Spleen (tissue), 11 donors: ENCODE data around the gene RARRES2. TPM values are rescaled to one million over a fixed set of nuclear protein-coding genes. Genes with fewer than 3 reads are reported as not detected.
A peak's percentile ranks its signal among the peaks of the same experiment; 100 is the strongest.

Source experiments
- DNase-seq: peaks from one replicate; pipeline ENCODE4 v3.0.0-alpha.2; 2020
- H3K27ac ChIP-seq, 8 donors: fragments of 200-600 bp; sonication (generic) in 7 of 8; 1 replicate in 4 of 8; 2 replicates in 4 of 8; pipeline versions ENCODE4 v1.5.0 to v1.8.0; 2016 to 2021; ENCODE audit warnings: inconsistent platforms in 4 of 8, mild to moderate bottlenecking in 4 of 8, moderate library complexity in 1 of 8
- H3K27me3 ChIP-seq, 7 donors: fragments of 200-600 bp; sonication (generic) in 6 of 7; replicated peaks in 1 of 7; 1 replicate in 4 of 7; 2 replicates in 3 of 7; pipeline versions ENCODE4 v1.5.0 to v1.8.0; 2016 to 2021; ENCODE audit warnings: inconsistent platforms in 3 of 7, mild to moderate bottlenecking in 1 of 7
- H3K36me3 ChIP-seq, 6 donors: fragments of 200-600 bp; sonication (generic) in 5 of 6; 1 replicate in 4 of 6; 2 replicates in 2 of 6; pipeline versions ENCODE4 v1.5.0 to v1.8.0; 2016 to 2021; ENCODE audit warnings: inconsistent platforms in 2 of 6
- H3K4me1 ChIP-seq, 6 donors: fragments of 200-600 bp; sonication (generic) in 5 of 6; 1 replicate in 3 of 6; 2 replicates in 3 of 6; pipeline versions ENCODE4 v1.5.0 to v1.8.0; 2016 to 2021; ENCODE audit warnings: inconsistent platforms in 3 of 6
- H3K4me3 ChIP-seq, 8 donors: fragments of 200-600 bp; sonication (generic) in 7 of 8; 1 replicate in 4 of 8; 2 replicates in 4 of 8; pipeline versions ENCODE4 v1.5.0 to v1.8.0; 2016 to 2021; ENCODE audit warnings: inconsistent platforms in 4 of 8, mild to moderate bottlenecking in 4 of 8, moderate library complexity in 2 of 8
- H3K9me3 ChIP-seq, 8 donors: fragments of 200-600 bp; sonication (generic) in 7 of 8; 1 replicate in 4 of 8; 2 replicates in 4 of 8; pipeline versions ENCODE4 v1.5.0 to v1.8.0; 2016 to 2021; ENCODE audit warnings: inconsistent platforms in 4 of 8
- POLR2A ChIP-seq, 3 donors: fragments of 450-650 bp; IDR thresholded peaks; one replicate each; pipeline ENCODE4 v1.5.1; 2017; ENCODE audit warnings: antibody characterized with exemption in 3 of 3, mild to moderate bottlenecking in 1 of 3
- POLR2AphosphoS5 ChIP-seq, 3 donors: sonication (generic); formaldehyde crosslinking; IDR thresholded peaks; one replicate each; pipeline ENCODE4 v1.5.1; 2017; ENCODE audit warnings: antibody characterized with exemption in 3 of 3
- WGBS, 5 donors: extraction: QIAGEN DNeasy Blood & Tissue Kit in 3 of 5; methylation state at CpG; one replicate each; pipeline versions ENCODE4 v1.1.5 to v1.1.7; 2013 to 2018; 5-methylcytosine and 5-hydroxymethylcytosine counted together
- intact Hi-C: fragments of 100-400 bp; cut with DNase I; formaldehyde crosslinking; loops from one replicate; pipeline ENCODE4 v1.15.0; 2023; ENCODE audit warnings: low total_unique reads
- polyA plus RNA-seq, 3 donors: library from polyadenylated mRNA; stranded (reverse); fragments of 200-250 nt; gene quantifications; one replicate each; pipeline ENCODE4 v1.2.1, GENCODE V29; 2013
- total RNA-seq, 7 donors: library from RNA; depleted of rRNA in 3 of 7; stranded (reverse); fragments of >200 nt in 3 of 7; fragmentation: NEBNext Ultra II Directional in 4 of 7; extraction: Animal tissue kit (Norgen Biotek cat#: 25700) in 4 of 7; gene quantifications; one replicate each; pipeline versions ENCODE4 v1.1.0 to v1.2.1, GENCODE V29; 2016 to 2021
- TF ChIP-seq, protein P1 (sequence below), 11 experiments: fragments of 200-600 bp in 7 of 11; fragments of 450-650 bp in 4 of 11; sonication (generic) in 4 of 11; IDR thresholded peaks in 8 of 11; conservative IDR thresholded peaks in 3 of 11; 1 replicate in 7 of 11; 2 replicates in 4 of 11; pipeline versions ENCODE4 v1.4.0 to v1.8.0; 2016 to 2021; ENCODE audit warnings: antibody characterized with exemption in 11 of 11, inconsistent platforms in 4 of 11, mild to moderate bottlenecking in 1 of 11
- donor health status: healthy with polysubstance abuse.
- donor health status: DM: no; HTN: no; CAD: no; lungs with moderate emphysema.
- donor health status: DM: no; HTN: no; CAD: no.
- donor health status: Bipolar disorder and iron deficiency.
- donor health status: healthy.
- donor health status: DM: no; HTN: no; CAD: no.
- donor health status: DM: yes; HTN: yes; CAD: no.

Gene RARRES2
- total and polyA plus RNA-seq, 10 donors = 39.7 to 292 (median 105) TPM

DNA sequence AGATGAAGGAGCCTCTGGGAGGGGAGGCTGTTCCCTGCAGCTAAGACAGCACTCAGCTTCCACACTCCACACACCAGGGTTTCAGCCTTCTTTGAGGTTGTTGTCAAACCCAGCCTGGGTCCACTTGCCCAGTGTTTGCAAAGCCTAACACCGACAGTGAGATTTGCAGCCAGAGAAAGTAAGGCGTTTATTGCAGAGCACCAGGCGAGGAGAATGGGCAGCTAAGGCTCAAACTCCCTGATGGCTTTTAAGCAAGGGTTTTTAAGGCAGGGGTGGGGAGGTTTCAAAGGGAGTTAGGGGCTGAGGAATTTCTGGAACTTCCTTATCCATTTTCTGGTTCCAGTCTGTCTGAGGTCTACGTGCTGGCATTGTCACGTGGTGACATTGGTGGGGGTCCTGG is 33.0 kb upstream of the RARRES2 start:
- TF ChIP-seq, protein P1, sequence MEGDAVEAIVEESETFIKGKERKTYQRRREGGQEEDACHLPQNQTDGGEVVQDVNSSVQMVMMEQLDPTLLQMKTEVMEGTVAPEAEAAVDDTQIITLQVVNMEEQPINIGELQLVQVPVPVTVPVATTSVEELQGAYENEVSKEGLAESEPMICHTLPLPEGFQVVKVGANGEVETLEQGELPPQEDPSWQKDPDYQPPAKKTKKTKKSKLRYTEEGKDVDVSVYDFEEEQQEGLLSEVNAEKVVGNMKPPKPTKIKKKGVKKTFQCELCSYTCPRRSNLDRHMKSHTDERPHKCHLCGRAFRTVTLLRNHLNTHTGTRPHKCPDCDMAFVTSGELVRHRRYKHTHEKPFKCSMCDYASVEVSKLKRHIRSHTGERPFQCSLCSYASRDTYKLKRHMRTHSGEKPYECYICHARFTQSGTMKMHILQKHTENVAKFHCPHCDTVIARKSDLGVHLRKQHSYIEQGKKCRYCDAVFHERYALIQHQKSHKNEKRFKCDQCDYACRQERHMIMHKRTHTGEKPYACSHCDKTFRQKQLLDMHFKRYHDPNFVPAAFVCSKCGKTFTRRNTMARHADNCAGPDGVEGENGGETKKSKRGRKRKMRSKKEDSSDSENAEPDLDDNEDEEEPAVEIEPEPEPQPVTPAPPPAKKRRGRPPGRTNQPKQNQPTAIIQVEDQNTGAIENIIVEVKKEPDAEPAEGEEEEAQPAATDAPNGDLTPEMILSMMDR (IDR thresholded peaks at IDR 0.05 in 8 of 11, conservative IDR thresholded peaks at IDR 0.05 in 3 of 11) = no peak
- no peak for TF ChIP-seq POLR2AphosphoS5 (IDR thresholded peaks at IDR 0.05)
- no peak for TF ChIP-seq POLR2A (IDR thresholded peaks at IDR 0.05)
- Histone ChIP-seq H3K9me3 (no peaks in the 10 kb centered on the region), H3K27me3 (no peaks in the 10 kb centered on the region), H3K27ac (peak overlapping the region in 2 of 8 donors; percentile 5 to 21), H3K4me1 (peaks cover 28 to 93% (median 71%) of the 10 kb centered on the region in 6 donors), H3K4me3 (no peak overlapping the region), H3K36me3 (peaks cover 0 to 53% (median 35%) of the 10 kb centered on the region in 6 donors)
- intact Hi-C loops = no loop called here
- no peak for DNase-seq
- WGBS, 5 donors = 93 to 96% (median 95%) methylated on average over 5 of the region's 5 CpGs

DNA sequence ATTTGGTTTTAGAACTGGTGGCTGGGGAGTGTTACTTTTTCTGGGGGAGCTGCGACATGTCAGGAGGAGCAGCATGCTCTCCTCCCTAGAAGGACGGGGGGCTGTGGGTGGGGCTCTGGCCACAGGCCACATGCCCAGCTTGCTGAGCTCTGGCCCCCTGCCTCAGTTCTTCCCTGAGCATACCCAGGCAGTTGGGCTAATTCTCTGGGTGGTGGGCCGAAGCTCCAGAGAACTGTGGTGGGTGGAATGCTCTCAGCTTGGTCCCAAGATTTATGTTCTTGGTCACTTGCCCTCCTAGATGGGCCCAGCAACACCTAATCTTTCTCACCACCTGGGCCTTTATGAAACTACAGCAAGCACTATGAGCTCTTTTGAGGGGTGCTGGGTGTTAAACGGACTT is 32.6 kb upstream of the RARRES2 start:
- TF ChIP-seq POLR2AphosphoS5 (IDR thresholded peaks at IDR 0.05) (no peak), POLR2A (IDR thresholded peaks at IDR 0.05) (no peak)
- TF ChIP-seq, protein P1 (IDR thresholded peaks at IDR 0.05 in 8 of 11, conservative IDR thresholded peaks at IDR 0.05 in 3 of 11) = no peak
- H3K4me1 ChIP-seq = peaks cover 30 to 97% (median 72%) of the 10 kb centered on the region in 6 donors
- no peak overlapping the region for H3K4me3 ChIP-seq
- DNase-seq = no peak
- H3K9me3 ChIP-seq = no peaks in the 10 kb centered on the region
- peaks cover 0 to 53% (median 35%) of the 10 kb centered on the region in 6 donors for H3K36me3 ChIP-seq
- intact Hi-C loops = no loop called here
- H3K27me3 ChIP-seq = no peaks in the 10 kb centered on the region
- 85 to 91% (median 89%) methylated on average over 3 to 4 of the region's 4 CpGs for WGBS, 5 donors
- peak overlapping the region in 4 of 8 donors; percentile 4 to 45 (median 14) for H3K27ac ChIP-seq

DNA sequence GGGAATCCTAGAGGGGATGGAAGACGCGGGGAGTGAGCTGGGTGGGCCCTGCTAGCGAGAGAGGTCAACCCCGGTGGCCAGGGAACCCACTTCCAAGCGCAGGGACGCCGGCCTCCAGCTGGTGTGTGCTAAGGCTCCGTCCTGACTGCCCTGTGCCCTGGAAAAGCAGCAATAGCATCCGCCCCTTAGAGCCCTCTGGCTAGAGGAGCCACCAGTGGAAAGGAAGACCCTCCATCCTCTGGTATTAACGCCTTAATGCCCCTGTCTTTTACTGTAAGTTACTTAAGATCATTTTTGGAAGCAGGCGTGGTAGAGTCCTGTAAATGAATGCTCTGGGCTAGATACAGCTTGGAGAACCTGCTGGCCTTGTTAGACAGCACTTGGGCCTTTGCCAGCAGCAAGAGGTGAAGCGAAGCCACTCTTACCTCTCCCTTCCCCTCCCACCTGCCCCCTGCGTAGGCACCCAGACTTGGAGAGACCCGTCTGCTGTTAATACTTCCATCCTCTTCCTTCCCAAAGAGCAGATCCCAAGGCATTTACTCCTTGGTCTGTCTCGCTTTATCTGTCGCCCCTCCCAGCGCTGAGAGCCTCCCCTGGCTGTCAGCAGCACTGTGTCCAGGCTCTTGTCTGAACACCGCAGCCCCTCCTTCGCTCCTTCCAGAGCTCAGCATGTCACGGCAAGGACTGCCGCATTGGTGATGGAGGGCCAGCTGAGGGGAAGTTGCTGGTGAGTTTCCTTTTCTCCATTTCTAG is 31.8 kb upstream of the RARRES2 start:
- intact Hi-C loops = no loop called here
- Histone ChIP-seq H3K4me3 (no peak overlapping the region), H3K36me3 (peaks cover 0 to 53% (median 35%) of the 10 kb centered on the region in 6 donors), H3K4me1 (peaks cover 29 to 93% (median 67%) of the 10 kb centered on the region in 6 donors), H3K9me3 (no peaks in the 10 kb centered on the region), H3K27me3 (no peaks in the 10 kb centered on the region), H3K27ac (peak overlapping the region in 3 of 8 donors; percentile 5 to 45 (median 22))
- no peak for DNase-seq
- WGBS, 5 donors = 77 to 85% (median 81%) methylated on average over 21 of the region's 21 CpGs
- TF ChIP-seq, protein P1 (IDR thresholded peaks at IDR 0.05 in 8 of 11, conservative IDR thresholded peaks at IDR 0.05 in 3 of 11) = no peak

DNA sequence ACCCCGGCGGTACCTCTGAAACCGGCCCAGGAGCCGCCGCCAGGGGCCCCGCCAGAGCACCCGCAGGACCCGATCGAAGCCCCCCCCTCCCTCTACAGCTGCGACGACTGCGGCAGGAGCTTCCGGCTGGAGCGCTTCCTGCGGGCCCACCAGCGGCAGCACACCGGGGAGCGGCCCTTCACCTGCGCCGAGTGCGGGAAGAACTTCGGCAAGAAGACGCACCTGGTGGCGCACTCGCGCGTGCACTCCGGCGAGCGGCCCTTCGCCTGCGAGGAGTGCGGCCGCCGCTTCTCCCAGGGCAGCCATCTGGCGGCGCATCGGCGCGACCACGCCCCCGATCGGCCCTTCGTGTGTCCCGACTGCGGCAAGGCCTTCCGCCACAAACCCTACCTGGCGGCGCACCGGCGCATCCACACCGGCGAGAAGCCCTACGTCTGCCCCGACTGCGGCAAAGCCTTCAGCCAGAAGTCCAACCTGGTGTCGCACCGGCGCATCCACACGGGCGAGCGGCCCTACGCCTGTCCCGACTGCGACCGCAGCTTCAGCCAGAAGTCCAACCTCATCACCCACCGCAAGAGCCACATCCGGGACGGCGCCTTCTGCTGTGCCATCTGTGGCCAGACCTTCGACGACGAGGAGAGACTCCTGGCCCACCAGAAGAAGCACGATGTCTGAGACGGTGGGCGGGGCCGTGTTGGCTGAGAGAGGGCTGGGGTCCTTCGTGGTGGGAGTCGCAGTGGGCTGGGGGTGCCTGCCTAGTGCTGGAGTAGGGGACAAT is 31.0 kb upstream of the RARRES2 start:
- no peak for DNase-seq
- Histone ChIP-seq H3K27ac (peak overlapping the region in 2 of 8 donors; percentile 5 to 45), H3K36me3 (peaks cover 0 to 53% (median 35%) of the 10 kb centered on the region in 6 donors), H3K4me3 (no peak overlapping the region), H3K4me1 (peaks cover 28 to 93% (median 67%) of the 10 kb centered on the region in 6 donors), H3K27me3 (no peaks in the 10 kb centered on the region), H3K9me3 (no peaks in the 10 kb centered on the region)
- WGBS, 5 donors = 90 to 95% (median 93%) methylated on average over 37 to 79 of the region's 79 CpGs
- intact Hi-C loops = no loop called here
- peak in 1 of 3 donors; percentile 65 for TF ChIP-seq POLR2AphosphoS5 (IDR thresholded peaks at IDR 0.05)
- TF ChIP-seq, protein P1 (IDR thresholded peaks at IDR 0.05 in 8 of 11, conservative IDR thresholded peaks at IDR 0.05 in 3 of 11) = no peak
- no peak for TF ChIP-seq POLR2A (IDR thresholded peaks at IDR 0.05)
